Mesenchymal stem cell (in vitro differentiated cells and primary cell): ENCODE measurements around the gene CDC42BPA.

ENCODE experiments used
- DNase-seq: peaks from one replicate; pipeline ENCODE4 v3.0.0-alpha.2; 2013
- H2AFZ ChIP-seq: one replicate; pipeline ENCODE4 v1.6.1; 2013; ENCODE audit warnings: low read depth, mild to moderate bottlenecking, control low read depth, inconsistent platforms, low read length, moderate library complexity
- H2AK5ac ChIP-seq: 2 replicates; pipeline ENCODE4 v1.6.1; 2013; ENCODE audit warnings: low read length, moderate library complexity, mild to moderate bottlenecking, inconsistent platforms; ENCODE audit not compliant: severe bottlenecking
- H2BK120ac ChIP-seq: one replicate; pipeline ENCODE4 v1.6.1; 2013; ENCODE audit warnings: low read depth, mild to moderate bottlenecking, inconsistent platforms, low read length, moderate library complexity
- H2BK12ac ChIP-seq, 2 experiments: one replicate each; pipeline ENCODE4 v1.6.1; 2013; ENCODE audit warnings: inconsistent platforms in 2 of 2, low read length in 2 of 2, mild to moderate bottlenecking in 2 of 2, moderate library complexity in 2 of 2, control low read depth in 1 of 2
- H2BK15ac ChIP-seq: one replicate; pipeline ENCODE4 v1.6.1; 2013; ENCODE audit warnings: mild to moderate bottlenecking, low read depth, inconsistent platforms; ENCODE audit not compliant: poor library complexity, severe bottlenecking
- H2BK5ac ChIP-seq: 2 replicates; pipeline ENCODE4 v1.6.1; 2013; ENCODE audit warnings: low read depth, mild to moderate bottlenecking, low read length, control low read depth, inconsistent platforms; ENCODE audit not compliant: poor library complexity, severe bottlenecking
- H3K14ac ChIP-seq, 2 experiments: one replicate each; pipeline ENCODE4 v1.6.1; 2013; ENCODE audit warnings: inconsistent platforms in 2 of 2, low read length in 2 of 2, control low read depth in 1 of 2, mild to moderate bottlenecking in 1 of 2, moderate library complexity in 1 of 2
- H3K18ac ChIP-seq, 2 experiments: one replicate each; pipeline ENCODE4 v1.6.1; 2013; ENCODE audit warnings: inconsistent platforms in 2 of 2, low read length in 2 of 2, control low read depth in 1 of 2, low read depth in 1 of 2, mild to moderate bottlenecking in 1 of 2
- H3K23ac ChIP-seq, 2 experiments: one replicate each; pipeline ENCODE4 v1.6.1; 2013; ENCODE audit warnings: inconsistent platforms in 2 of 2, low read length in 2 of 2, mild to moderate bottlenecking in 2 of 2, moderate library complexity in 2 of 2, control low read depth in 1 of 2
- H3K27ac ChIP-seq: 2 replicates; pipeline ENCODE4 v1.5.1; 2013; ENCODE audit warnings: mild to moderate bottlenecking, moderate library complexity, low read length, control low read depth, inconsistent platforms; ENCODE audit not compliant: poor library complexity, severe bottlenecking
- H3K27me3 ChIP-seq, 2 experiments: 2 replicates each; pipeline versions ENCODE4 v1.6.1 to v1.7.0; 2013; ENCODE audit warnings: low read length in 2 of 2, mild to moderate bottlenecking in 2 of 2, moderate library complexity in 2 of 2, control low read depth in 1 of 2, inconsistent platforms in 1 of 2; ENCODE audit not compliant: control insufficient read depth in 1 of 2, insufficient read depth in 1 of 2
- H3K36me3 ChIP-seq, 2 experiments: 2 replicates each; pipeline versions ENCODE4 v1.6.1 to v1.7.0; 2013; ENCODE audit warnings: low read length in 2 of 2, control low read depth in 1 of 2, inconsistent platforms in 1 of 2, low read depth in 1 of 2, mild to moderate bottlenecking in 1 of 2; ENCODE audit not compliant: insufficient read depth in 2 of 2, control insufficient read depth in 1 of 2
- H3K4ac ChIP-seq, 2 experiments: one replicate each; pipeline ENCODE4 v1.6.1; 2013; ENCODE audit warnings: inconsistent platforms in 2 of 2, low read length in 2 of 2, mild to moderate bottlenecking in 2 of 2, moderate library complexity in 2 of 2, control low read depth in 1 of 2, low read depth in 1 of 2
- H3K4me1 ChIP-seq: 2 replicates; pipeline ENCODE4 v1.6.1; 2013; ENCODE audit warnings: low read depth, low read length, control low read depth; ENCODE audit not compliant: control insufficient read depth, insufficient read depth
- H3K4me2 ChIP-seq: 2 replicates; pipeline ENCODE4 v1.6.1; 2013; ENCODE audit warnings: low read length, mild to moderate bottlenecking, inconsistent platforms; ENCODE audit not compliant: poor library complexity, severe bottlenecking
- H3K4me3 ChIP-seq, 2 experiments: 2 replicates each; pipeline versions ENCODE4 v1.5.1 to v1.7.0; 2013; ENCODE audit warnings: low read length in 2 of 2, mild to moderate bottlenecking in 2 of 2, control low read depth in 1 of 2, low read depth in 1 of 2; ENCODE audit not compliant: insufficient read depth in 1 of 2
- H3K79me1 ChIP-seq: replicated peaks from 2 replicates; pipeline ENCODE4 v1.6.1; 2013; ENCODE audit warnings: mild to moderate bottlenecking, control low read depth, low read length, inconsistent platforms; ENCODE audit not compliant: poor library complexity, severe bottlenecking
- H3K9ac ChIP-seq: 2 replicates; pipeline ENCODE4 v1.7.0; 2013; ENCODE audit warnings: mild to moderate bottlenecking, low read length, moderate library complexity
- H3K9me3 ChIP-seq: 2 replicates; pipeline ENCODE4 v1.7.0; 2013; ENCODE audit warnings: mild to moderate bottlenecking, low read length; ENCODE audit not compliant: control insufficient read depth
- H4K8ac ChIP-seq: one replicate; pipeline ENCODE4 v1.6.1; 2013; ENCODE audit warnings: inconsistent platforms, mild to moderate bottlenecking, low read length, moderate library complexity
- H4K91ac ChIP-seq: one replicate; pipeline ENCODE4 v1.6.1; 2013; ENCODE audit warnings: mild to moderate bottlenecking, low read length, inconsistent platforms
- WGBS: methylation state at CpG from one replicate; pipeline ENCODE4 v1.1.7; 2013; ENCODE audit warnings: mixed read lengths; 5-methylcytosine and 5-hydroxymethylcytosine counted together

CDC42BPA gene

GRCh38 chr1:227273557-227273956, 44.7 kb downstream of the CDC42BPA start:
- Histone ChIP-seq H4K91ac (no peak overlapping the region), H3K9me3 (no peaks in the 10 kb centered on the region), H3K14ac (no peak overlapping the region), H3K4ac (no peak overlapping the region), H3K4me2 (no peak overlapping the region), H2BK12ac (no peak overlapping the region), H2AK5ac (no peak overlapping the region), H3K27me3 (no peaks in the 10 kb centered on the region), H3K9ac (no peak overlapping the region), H2BK5ac (no peak overlapping the region), H3K36me3 (peaks cover 0 to 3% of the 10 kb centered on the region in 2 experiments), H3K4me1 (no peaks in the 10 kb centered on the region), H3K27ac (no peak overlapping the region), H3K18ac (no peak overlapping the region), H4K8ac (no peak overlapping the region), H3K23ac (no peak overlapping the region), H2BK15ac (no peak overlapping the region), H2AFZ (no peak overlapping the region), H3K4me3 (no peak overlapping the region), H3K79me1 (peaks cover 8% of the 10 kb centered on the region), H2BK120ac (no peak overlapping the region)
- DNase-seq = no peak
- no CpG with 5 or more reads among the region's 2 CpGs for WGBS

- Histone ChIP-seq H3K4me1 (no peaks in the 10 kb centered on the region), H2BK12ac (no peak overlapping the region), H3K27ac (no peak overlapping the region), H3K14ac (no peak overlapping the region), H3K79me1 (peaks cover 8% of the 10 kb centered on the region), H2BK5ac (no peak overlapping the region), H2BK15ac (no peak overlapping the region), H2AFZ (no peak overlapping the region), H3K9me3 (no peaks in the 10 kb centered on the region), H2AK5ac (no peak overlapping the region), H4K8ac (no peak overlapping the region), H3K23ac (no peak overlapping the region), H3K4me3 (no peak overlapping the region), H3K4me2 (no peak overlapping the region), H3K4ac (no peak overlapping the region), H3K18ac (no peak overlapping the region), H2BK120ac (no peak overlapping the region), H3K9ac (no peak overlapping the region), H4K91ac (no peak overlapping the region), H3K36me3 (peaks cover 0 to 3% of the 10 kb centered on the region in 2 experiments), H3K27me3 (no peaks in the 10 kb centered on the region)
- DNase-seq = no peak
These were observed 45.9 kb downstream of the CDC42BPA start for GRCh38 chr1:227272428-227272827.

- H4K91ac ChIP-seq = no peak overlapping the region
- no peaks in the 10 kb centered on the region for H3K4me1 ChIP-seq
- H3K9ac ChIP-seq = no peak overlapping the region
- no peak overlapping the region for H3K4ac ChIP-seq
- no peaks in the 10 kb centered on the region for H3K36me3 ChIP-seq
- H3K4me2 ChIP-seq = no peak overlapping the region
- no peak overlapping the region for H3K27ac ChIP-seq
- H2AK5ac ChIP-seq = no peak overlapping the region
- DNase-seq = peak; percentile 63
- H3K23ac ChIP-seq = no peak overlapping the region
- H3K9me3 ChIP-seq = no peaks in the 10 kb centered on the region
- H2BK120ac ChIP-seq = no peak overlapping the region
- no peak overlapping the region for H3K14ac ChIP-seq
- H2BK12ac ChIP-seq = no peak overlapping the region
- no peak overlapping the region for H2AFZ ChIP-seq
- WGBS = no CpG with 5 or more reads among the region's 2 CpGs
- H3K18ac ChIP-seq = no peak overlapping the region
- no peak overlapping the region for H3K4me3 ChIP-seq
- H2BK15ac ChIP-seq = no peak overlapping the region
- H3K79me1 ChIP-seq = peaks cover 10% of the 10 kb centered on the region
- H4K8ac ChIP-seq = no peak overlapping the region
- H2BK5ac ChIP-seq = no peak overlapping the region
- no peaks in the 10 kb centered on the region for H3K27me3 ChIP-seq
These were observed 47.7 kb downstream of the CDC42BPA start for GRCh38 chr1:227270554-227270953.

- H3K4me2 ChIP-seq = no peak overlapping the region
- no peak overlapping the region for H2AK5ac ChIP-seq
- no peak overlapping the region for H2BK120ac ChIP-seq
- H3K9me3 ChIP-seq = no peaks in the 10 kb centered on the region
- H3K14ac ChIP-seq = no peak overlapping the region
- peaks cover 10% of the 10 kb centered on the region for H3K79me1 ChIP-seq
- no peak overlapping the region for H4K91ac ChIP-seq
- H2AFZ ChIP-seq = no peak overlapping the region
- H2BK15ac ChIP-seq = no peak overlapping the region
- H3K4ac ChIP-seq = no peak overlapping the region
- H3K36me3 ChIP-seq = peaks cover 0 to 4% of the 10 kb centered on the region in 2 experiments
- H3K18ac ChIP-seq = no peak overlapping the region
- no peak overlapping the region for H4K8ac ChIP-seq
- no peak overlapping the region for H3K9ac ChIP-seq
- H3K23ac ChIP-seq = no peak overlapping the region
- no peaks in the 10 kb centered on the region for H3K27me3 ChIP-seq
- no peak overlapping the region for H2BK5ac ChIP-seq
- peak; percentile 17 for DNase-seq
- no peaks in the 10 kb centered on the region for H3K4me1 ChIP-seq
- no peak overlapping the region for H2BK12ac ChIP-seq
- no peak overlapping the region for H3K4me3 ChIP-seq
- H3K27ac ChIP-seq = no peak overlapping the region
- no CpG with 5 or more reads among the region's 1 CpG for WGBS
These were observed 49.3 kb downstream of the CDC42BPA start for GRCh38 chr1:227268943-227269342.
